AG04450 (cell line): ENCODE data around the gene SOD2. TPM values are rescaled to one million over a fixed set of nuclear protein-coding genes. Genes with fewer than 3 reads are reported as not detected.
A peak's percentile ranks its signal among the peaks of the same experiment; 100 is the strongest.

Experiments used
- CTCF ChIA-PET: fragments of 300-600, 350-600 bp; formaldehyde crosslinking; extraction: SDS; loops from one replicate; lab custom pipeline; 2022; ENCODE audit warnings: antibody characterized with exemption, inconsistent platforms; lab: Charles Lee
- POLR2A ChIA-PET: fragments of 350-600 bp; formaldehyde crosslinking; extraction: SDS; loops from one replicate; lab custom pipeline; 2021; ENCODE audit warnings: antibody characterized with exemption, inconsistent platforms; lab: Yijun Ruan, JAX
- DNase-seq: peaks from one replicate; pipeline ENCODE4 v3.0.0-alpha.2; 2011; ENCODE audit warnings: low read depth, low spot score
- H3K27ac ChIP-seq: one replicate; pipeline ENCODE4 v1.5.1; 2012; ENCODE audit warnings: low read depth, low read length, control low read depth
- H3K27me3 ChIP-seq: one replicate; pipeline ENCODE4 v1.6.0; 2012; ENCODE audit warnings: low read length; ENCODE audit not compliant: control insufficient read depth, insufficient read depth
- H3K4me3 ChIP-seq: 2 replicates; pipeline ENCODE4 v1.5.1; 2011; ENCODE audit warnings: mild to moderate bottlenecking, low read depth, low read length, control low read depth
- H3K9me3 ChIP-seq: 2 replicates; pipeline ENCODE4 v1.5.1; 2012; ENCODE audit warnings: low read length; ENCODE audit not compliant: control insufficient read depth, insufficient read depth
- polyA plus RNA-seq: library from polyadenylated mRNA; depleted of rRNA; stranded (reverse); fragments of >200 nt; gene quantifications from 2 replicates; pipeline ENCODE4 v1.2.3, GENCODE V29; 2011
- TF ChIP-seq, protein P1 (sequence below): IDR thresholded peaks from 2 replicates; pipeline ENCODE4 v1.5.1; 2011; ENCODE audit warnings: low read depth, low read length, control low read depth, inconsistent platforms

The SOD2 gene
- polyA plus RNA-seq, 1 experiment: 126 TPM

DNA sequence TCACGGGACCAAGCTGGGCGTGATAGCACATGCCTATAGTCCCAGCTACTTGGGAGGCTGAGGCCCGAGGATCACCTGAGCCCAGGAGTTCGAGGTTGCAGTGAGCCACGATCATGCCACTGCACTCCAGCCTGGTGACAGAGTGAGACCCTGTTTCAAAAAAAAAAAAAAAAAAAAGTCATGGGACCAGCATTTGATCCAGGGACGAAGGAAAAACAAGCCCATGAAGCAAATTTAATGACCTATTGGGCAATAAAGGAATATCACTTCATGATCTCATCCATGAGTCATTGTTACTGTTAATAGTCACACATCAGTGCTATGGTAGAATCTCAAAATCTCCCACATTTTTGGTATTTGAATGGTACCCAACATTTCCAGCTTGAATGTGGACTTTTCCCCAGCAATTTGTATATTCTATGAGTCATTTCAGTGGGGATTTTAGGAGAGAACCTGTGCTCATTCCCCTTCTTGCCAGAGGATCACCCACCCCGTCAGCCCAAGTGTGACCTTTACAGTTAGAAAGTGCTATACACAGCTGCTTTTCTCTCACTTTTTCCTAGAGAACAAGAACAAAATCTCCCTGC is 8.5 kb upstream of the SOD2 start:
- Histone ChIP-seq H3K27me3 (no peaks in the 10 kb centered on the region), H3K4me3 (no peak overlapping the region), H3K27ac (peak overlapping the region; percentile 92), H3K9me3 (peaks cover 9% of the 10 kb centered on the region)
- ChIA-PET POLR2A (interaction anchor here (0.7 to 1.9 kb wide), 5 partner anchors 10 to 88 kb away, joined by 4 to 9 read pairs (median 5); partner anchors contain the start of genes ACAT2, TCP1 and WTAP), CTCF (interaction anchor here (1.1 to 2.6 kb wide), 4 partner anchors 10 to 387 kb away, joined by 3 to 22 read pairs (median 5); no protein-coding TSS in a partner anchor)
- TF ChIP-seq, protein P1, sequence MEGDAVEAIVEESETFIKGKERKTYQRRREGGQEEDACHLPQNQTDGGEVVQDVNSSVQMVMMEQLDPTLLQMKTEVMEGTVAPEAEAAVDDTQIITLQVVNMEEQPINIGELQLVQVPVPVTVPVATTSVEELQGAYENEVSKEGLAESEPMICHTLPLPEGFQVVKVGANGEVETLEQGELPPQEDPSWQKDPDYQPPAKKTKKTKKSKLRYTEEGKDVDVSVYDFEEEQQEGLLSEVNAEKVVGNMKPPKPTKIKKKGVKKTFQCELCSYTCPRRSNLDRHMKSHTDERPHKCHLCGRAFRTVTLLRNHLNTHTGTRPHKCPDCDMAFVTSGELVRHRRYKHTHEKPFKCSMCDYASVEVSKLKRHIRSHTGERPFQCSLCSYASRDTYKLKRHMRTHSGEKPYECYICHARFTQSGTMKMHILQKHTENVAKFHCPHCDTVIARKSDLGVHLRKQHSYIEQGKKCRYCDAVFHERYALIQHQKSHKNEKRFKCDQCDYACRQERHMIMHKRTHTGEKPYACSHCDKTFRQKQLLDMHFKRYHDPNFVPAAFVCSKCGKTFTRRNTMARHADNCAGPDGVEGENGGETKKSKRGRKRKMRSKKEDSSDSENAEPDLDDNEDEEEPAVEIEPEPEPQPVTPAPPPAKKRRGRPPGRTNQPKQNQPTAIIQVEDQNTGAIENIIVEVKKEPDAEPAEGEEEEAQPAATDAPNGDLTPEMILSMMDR: no peak
- DNase-seq: peak; percentile 67

DNA sequence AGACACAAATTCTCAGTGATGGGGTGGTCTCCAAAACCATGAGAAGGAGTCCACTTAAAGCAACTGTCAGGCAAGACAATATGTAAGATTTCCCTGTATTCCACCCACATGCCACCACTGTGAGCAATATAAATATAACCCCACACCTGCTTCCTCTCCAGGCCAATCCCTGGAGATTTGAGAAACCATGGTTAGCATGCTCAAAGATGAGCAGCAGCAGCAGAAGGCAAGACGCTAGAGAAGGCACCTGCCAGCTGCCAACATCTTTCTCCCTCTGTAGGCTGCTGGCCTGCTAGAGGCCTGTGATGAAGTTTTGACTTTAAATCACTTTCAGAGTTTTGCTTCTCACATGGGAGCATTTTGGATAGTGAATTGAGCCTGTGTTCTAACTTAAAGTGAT is 7.9 kb upstream of the SOD2 start:
- ChIA-PET CTCF (interaction anchor here (1.1 to 2.6 kb wide), 4 partner anchors 10 to 388 kb away, joined by 3 to 22 read pairs (median 5); no protein-coding TSS in a partner anchor), POLR2A (interaction anchor here (0.7 to 1.9 kb wide), 3 partner anchors 9 to 61 kb away, joined by 4 to 6 read pairs (median 5); partner anchors contain the start of genes ACAT2 and WTAP)
- Histone ChIP-seq H3K27ac (peak overlapping the region; percentile 92), H3K4me3 (no peak overlapping the region), H3K9me3 (peaks cover 9% of the 10 kb centered on the region), H3K27me3 (no peaks in the 10 kb centered on the region)
- DNase-seq: no peak
- TF ChIP-seq, protein P1: no peak

DNA sequence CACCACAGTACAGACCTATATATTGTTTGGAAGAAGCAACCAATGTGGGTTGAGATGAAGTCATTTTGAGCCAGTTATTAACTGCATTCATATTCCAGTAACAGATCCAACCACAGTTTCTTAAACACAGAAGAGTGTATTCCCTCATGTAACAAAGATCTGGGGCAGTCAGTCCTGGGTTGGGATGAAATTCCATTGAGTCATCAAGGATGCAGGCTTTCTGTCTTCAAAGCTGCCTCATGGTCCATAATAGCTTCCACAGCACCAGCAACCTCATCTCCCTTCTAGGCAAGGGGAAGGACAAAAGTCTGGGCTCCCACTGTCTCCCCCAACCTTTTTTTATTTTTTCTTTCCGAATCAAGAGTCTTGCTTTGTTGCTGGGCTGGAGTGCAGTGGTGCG is 2.9 kb upstream of the SOD2 start:
- Histone ChIP-seq H3K4me3 (no peak overlapping the region), H3K27ac (peak overlapping the region; percentile 59), H3K9me3 (peaks cover 2% of the 10 kb centered on the region; the same call in 1 of the 2 replicates), H3K27me3 (no peaks in the 10 kb centered on the region)
- POLR2A ChIA-PET: interaction anchor here (0.6 kb wide), 1 partner anchor 22 kb away, joined by 3 read pairs; no protein-coding TSS in a partner anchor
- TF ChIP-seq, protein P1: no peak
- CTCF ChIA-PET: no interaction called here
- peak; percentile 49 for DNase-seq

DNA sequence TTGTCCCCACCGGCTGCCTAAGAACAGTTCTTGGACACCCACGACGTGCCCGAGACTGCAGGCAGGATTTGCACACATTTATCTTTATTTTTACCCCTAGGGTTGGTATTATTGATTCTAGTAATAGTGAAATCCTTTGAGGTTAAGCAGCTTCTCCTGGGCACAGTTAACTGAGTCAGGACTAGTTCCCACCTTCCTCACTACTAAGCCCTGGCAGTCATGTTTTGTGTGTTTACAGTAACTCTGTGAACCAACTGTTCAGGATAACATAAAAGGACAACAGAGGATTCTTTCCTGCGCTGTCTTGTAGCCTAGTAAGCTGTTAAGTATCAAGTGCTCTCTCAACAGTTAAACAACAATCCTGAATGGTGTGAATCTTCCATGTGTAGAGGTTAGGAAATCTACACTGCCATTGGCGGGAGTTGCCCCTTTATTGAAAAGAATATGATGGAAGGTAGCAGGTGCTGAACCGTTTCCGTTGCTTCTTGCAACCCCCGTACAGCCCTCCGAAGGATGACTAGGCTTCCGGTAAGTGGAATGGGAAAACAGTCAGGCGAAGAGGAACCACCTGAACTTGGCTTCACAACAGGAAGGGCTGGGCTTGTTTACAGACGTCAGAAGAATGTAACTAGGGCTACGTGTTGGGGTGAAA is 979 bp upstream of the SOD2 start:
- ChIA-PET POLR2A (interaction anchor here (1.0 to 4.4 kb wide), 5 partner anchors 11 to 95 kb away, joined by 3 to 31 read pairs (median 6); partner anchors contain the start of genes MRPL18, TCP1 and WTAP), CTCF (no interaction called here)
- H3K4me3 ChIP-seq: peak overlapping the region; percentile 94
- peak overlapping the region; percentile 78 for H3K27ac ChIP-seq
- DNase-seq: no peak
- H3K9me3 ChIP-seq: no peaks in the 10 kb centered on the region
- TF ChIP-seq, protein P1: no peak
- no peaks in the 10 kb centered on the region for H3K27me3 ChIP-seq
